CD4-positive, alpha-beta memory T cell (primary cell): ENCODE results near the gene NKX6-2. TPM values are rescaled to one million over a fixed set of nuclear protein-coding genes. Genes with fewer than 3 reads are reported as not detected.

Experiments used
- CTCF ChIA-PET: fragments of 350-600 bp; sonication (Branson Sonifier 250); formaldehyde crosslinking; loops from one replicate; lab custom pipeline; 2021; ENCODE audit warnings: inconsistent platforms; ENCODE audit not compliant: partially characterized antibody; lab: Charles Lee
- POLR2A ChIA-PET: fragments of 350-600 bp; sonication (Branson Sonifier 250); formaldehyde crosslinking; loops from one replicate; lab custom pipeline; 2021; ENCODE audit not compliant: partially characterized antibody; lab: Charles Lee
- DNase-seq, 5 donors: peaks; one replicate each; pipeline versions ENCODE4 v3.0.0 to v3.0.0-alpha.2; 2020 to 2022; ENCODE audit warnings: mixed read lengths in 1 of 5
- H3K27ac ChIP-seq: one replicate; pipeline ENCODE4 v1.7.0; 2013; ENCODE audit warnings: low read depth, low read length
- H3K27me3 ChIP-seq: 2 replicates; pipeline ENCODE4 v1.7.0; 2013; ENCODE audit warnings: mild to moderate bottlenecking, low read length, moderate library complexity; ENCODE audit not compliant: insufficient read depth
- H3K36me3 ChIP-seq: 2 replicates; pipeline ENCODE4 v1.7.0; 2013; ENCODE audit warnings: mild to moderate bottlenecking, low read length, moderate library complexity; ENCODE audit not compliant: insufficient read depth
- H3K4me1 ChIP-seq: 2 replicates; pipeline ENCODE4 v1.7.0; 2013; ENCODE audit warnings: mild to moderate bottlenecking, low read length, moderate library complexity; ENCODE audit not compliant: insufficient read depth
- H3K4me3 ChIP-seq, 2 donors: one replicate each; pipeline ENCODE4 v1.7.0; 2013; ENCODE audit warnings: low read length in 2 of 2, mild to moderate bottlenecking in 1 of 2
- H3K9me3 ChIP-seq, 2 donors: one replicate each; pipeline ENCODE4 v1.7.0; 2013; ENCODE audit warnings: low read length in 2 of 2, control low read depth in 1 of 2; ENCODE audit not compliant: control insufficient read depth in 1 of 2
- H3K27ac Mint-ChIP-seq, 7 donors: one replicate each; pipeline ENCODE4 v1.8.0; 2020 to 2021; ENCODE audit warnings: mixed read lengths in 7 of 7, mild to moderate bottlenecking in 6 of 7, inconsistent platforms in 3 of 7, moderate library complexity in 3 of 7
- H3K27me3 Mint-ChIP-seq, 2 donors: one replicate each; pipeline ENCODE4 v1.8.0; 2020 to 2021; ENCODE audit warnings: mixed read lengths in 2 of 2
- H3K36me3 Mint-ChIP-seq, 2 donors: one replicate each; pipeline ENCODE4 v1.8.0; 2020 to 2021; ENCODE audit warnings: mixed read lengths in 2 of 2, inconsistent platforms in 1 of 2, mild to moderate bottlenecking in 1 of 2
- H3K4me1 Mint-ChIP-seq, 4 donors: one replicate each; pipeline ENCODE4 v1.8.0; 2020 to 2021; ENCODE audit warnings: mixed read lengths in 4 of 4, mild to moderate bottlenecking in 1 of 4
- H3K4me3 Mint-ChIP-seq, 8 donors: one replicate each; pipeline ENCODE4 v1.8.0; 2020 to 2021; ENCODE audit warnings: mixed read lengths in 8 of 8, mild to moderate bottlenecking in 7 of 8, moderate library complexity in 6 of 8, inconsistent platforms in 3 of 8
- H3K9me3 Mint-ChIP-seq, 8 donors: one replicate each; pipeline ENCODE4 v1.8.0; 2020 to 2021; ENCODE audit warnings: mixed read lengths in 8 of 8, mild to moderate bottlenecking in 5 of 8, inconsistent platforms in 3 of 8, moderate library complexity in 1 of 8
- intact Hi-C: fragments of 100-400 bp; cut with micrococcal nuclease; formaldehyde crosslinking; loops from one replicate; pipeline ENCODE4 v1.15.1; 2023
- polyA plus RNA-seq, 2 donors: library from polyadenylated mRNA; unstranded; fragments of 300-500 nt; fragmentation: Illumina TruSeq; gene quantifications; one replicate each; pipeline ENCODE4 v1.2.3, GENCODE V29; 2021
- total RNA-seq, 2 experiments: library from RNA; stranded (reverse); gene quantifications; one replicate each; pipeline ENCODE4 v1.2.3, GENCODE V29; 2021

NKX6-2 gene
- total and polyA plus RNA-seq, 4 experiments from 2014 or later: 0.65 TPM; not detected in 3

GRCh38 chr10:132787495-132788179 lies 1.7 kb upstream of the NKX6-2 start:
- no peak overlapping the region for H3K4me3 ChIP-seq
- Mint-ChIP-seq H3K36me3 (peaks cover 8 to 11% of the 10 kb centered on the region in 2 donors), H3K9me3 (peaks cover 0 to 6% (median 0%) of the 10 kb centered on the region in 8 donors), H3K4me1 (peaks cover 0 to 9% (median 2%) of the 10 kb centered on the region in 4 donors), H3K27ac (no peak overlapping the region), H3K27me3 (peaks cover 6 to 10% of the 10 kb centered on the region in 2 donors), H3K4me3 (no peak overlapping the region)
- H3K4me1 ChIP-seq: no peaks in the 10 kb centered on the region
- DNase-seq: no peak
- POLR2A ChIA-PET: no interaction called here
- no peaks in the 10 kb centered on the region for H3K27me3 ChIP-seq
- no peak overlapping the region for H3K27ac ChIP-seq
- intact Hi-C loops: no loop called here
- no peaks in the 10 kb centered on the region for H3K9me3 ChIP-seq
- H3K36me3 ChIP-seq: no peaks in the 10 kb centered on the region
- CTCF ChIA-PET: no interaction called here

GRCh38 chr10:132786884-132787494 lies 1.0 kb upstream of the NKX6-2 start:
- ChIA-PET POLR2A (no interaction called here), CTCF (no interaction called here)
- H3K9me3 ChIP-seq: no peaks in the 10 kb centered on the region
- H3K4me3 ChIP-seq: no peak overlapping the region
- H3K27ac ChIP-seq: no peak overlapping the region
- intact Hi-C loops: no loop called here
- Mint-ChIP-seq H3K27me3 (peaks cover 6 to 10% of the 10 kb centered on the region in 2 donors), H3K4me1 (peaks cover 0 to 9% (median 2%) of the 10 kb centered on the region in 4 donors), H3K36me3 (peaks cover 9 to 16% of the 10 kb centered on the region in 2 donors), H3K4me3 (no peak overlapping the region), H3K27ac (no peak overlapping the region), H3K9me3 (peaks cover 0 to 7% (median 0%) of the 10 kb centered on the region in 8 donors)
- no peak for DNase-seq
- H3K36me3 ChIP-seq: no peaks in the 10 kb centered on the region
- H3K27me3 ChIP-seq: no peaks in the 10 kb centered on the region
- no peaks in the 10 kb centered on the region for H3K4me1 ChIP-seq

DNA sequence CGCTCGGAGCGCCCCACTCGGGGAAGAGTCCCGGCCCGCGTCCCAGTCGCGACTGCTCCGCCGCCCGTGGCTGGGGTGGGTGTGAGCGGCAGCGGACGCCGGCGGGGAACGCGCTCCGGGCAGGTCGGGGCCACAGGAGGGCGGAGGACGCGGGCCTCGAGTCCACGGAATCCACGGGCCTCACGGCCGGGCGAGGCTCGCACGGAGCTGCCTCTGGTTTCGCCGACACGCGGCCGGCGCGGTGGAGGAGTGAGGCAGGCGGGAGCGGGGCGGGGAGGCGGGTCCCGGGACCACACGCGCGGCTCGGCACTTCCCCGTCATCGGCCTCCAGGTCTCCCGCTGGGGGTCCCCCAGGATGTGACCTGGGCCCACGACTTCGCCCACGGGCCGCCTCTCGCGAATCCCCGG lies 533 bp upstream of the NKX6-2 start:
- H3K27ac Mint-ChIP-seq: no peak overlapping the region
- DNase-seq: no peak
- intact Hi-C loops: no loop called here
- no peak overlapping the region for H3K27ac ChIP-seq
- peaks cover 0 to 9% (median 2%) of the 10 kb centered on the region in 4 donors for H3K4me1 Mint-ChIP-seq
- H3K27me3 ChIP-seq: no peaks in the 10 kb centered on the region
- H3K4me3 ChIP-seq: no peak overlapping the region
- no peaks in the 10 kb centered on the region for H3K9me3 ChIP-seq
- H3K9me3 Mint-ChIP-seq: peaks cover 0 to 7% (median 0%) of the 10 kb centered on the region in 8 donors
- no peaks in the 10 kb centered on the region for H3K4me1 ChIP-seq
- no peaks in the 10 kb centered on the region for H3K36me3 ChIP-seq
- ChIA-PET CTCF (no interaction called here), POLR2A (no interaction called here)
- no peak overlapping the region for H3K4me3 Mint-ChIP-seq
- H3K27me3 Mint-ChIP-seq: peaks cover 6 to 10% of the 10 kb centered on the region in 2 donors
- peaks cover 12 to 21% of the 10 kb centered on the region in 2 donors for H3K36me3 Mint-ChIP-seq

GRCh38 chr10:132784866-132785722 lies 853 bp downstream of the NKX6-2 start:
- Histone ChIP-seq H3K27ac (no peak overlapping the region), H3K9me3 (no peaks in the 10 kb centered on the region), H3K36me3 (no peaks in the 10 kb centered on the region), H3K4me1 (no peaks in the 10 kb centered on the region), H3K4me3 (no peak overlapping the region), H3K27me3 (no peaks in the 10 kb centered on the region)
- Mint-ChIP-seq H3K9me3 (peaks cover 0 to 7% (median 0%) of the 10 kb centered on the region in 8 donors), H3K27me3 (peaks cover 6 to 10% of the 10 kb centered on the region in 2 donors), H3K4me1 (peaks cover 0 to 9% (median 2%) of the 10 kb centered on the region in 4 donors), H3K36me3 (peaks cover 14 to 29% of the 10 kb centered on the region in 2 donors), H3K4me3 (peak overlapping the region in 1 of 8 donors; percentile 8), H3K27ac (no peak overlapping the region)
- ChIA-PET CTCF (no interaction called here), POLR2A (no interaction called here)
- no peak for DNase-seq
- intact Hi-C loops: no loop called here

- intact Hi-C loops: no loop called here
- CTCF ChIA-PET: no interaction called here
Measured at GRCh38 chr10:132783940-132784865, 1.7 kb downstream of the NKX6-2 start.

GRCh38 chr10:132783165-132783939 lies 2.6 kb downstream of the NKX6-2 start:
- intact Hi-C loops: no loop called here
- DNase-seq: no peak
- ChIA-PET POLR2A (no interaction called here), CTCF (no interaction called here)
- Histone ChIP-seq H3K4me3 (no peak overlapping the region), H3K36me3 (no peaks in the 10 kb centered on the region), H3K4me1 (no peaks in the 10 kb centered on the region), H3K27ac (no peak overlapping the region), H3K9me3 (no peaks in the 10 kb centered on the region), H3K27me3 (no peaks in the 10 kb centered on the region)
- H3K9me3 Mint-ChIP-seq: peaks cover 0 to 7% (median 0%) of the 10 kb centered on the region in 8 donors
- H3K4me1 Mint-ChIP-seq: peaks cover 0 to 9% (median 2%) of the 10 kb centered on the region in 4 donors
- H3K36me3 Mint-ChIP-seq: peaks cover 18 to 35% of the 10 kb centered on the region in 2 donors
- peaks cover 4 to 6% of the 10 kb centered on the region in 2 donors for H3K27me3 Mint-ChIP-seq
- H3K27ac Mint-ChIP-seq: no peak overlapping the region
- peak overlapping the region in 4 of 8 donors; percentile 30 to 69 (median 52) for H3K4me3 Mint-ChIP-seq

More at GRCh38 chr10:132783940-132784865, 1.7 kb downstream of the NKX6-2 start:
- no peaks in the 10 kb centered on the region for H3K9me3 ChIP-seq
- H3K27me3 ChIP-seq: no peaks in the 10 kb centered on the region
- Mint-ChIP-seq H3K27me3 (peaks cover 6 to 7% of the 10 kb centered on the region in 2 donors), H3K4me1 (peaks cover 0 to 9% (median 2%) of the 10 kb centered on the region in 4 donors), H3K4me3 (peak overlapping the region in 3 of 8 donors; percentile 17 to 59 (median 21)), H3K9me3 (peaks cover 0 to 7% (median 0%) of the 10 kb centered on the region in 8 donors), H3K27ac (no peak overlapping the region), H3K36me3 (peaks cover 17 to 34% of the 10 kb centered on the region in 2 donors)
- H3K27ac ChIP-seq: no peak overlapping the region
- H3K4me3 ChIP-seq: no peak overlapping the region
- POLR2A ChIA-PET: no interaction called here
- no peaks in the 10 kb centered on the region for H3K4me1 ChIP-seq
- DNase-seq: no peak
- no peaks in the 10 kb centered on the region for H3K36me3 ChIP-seq
